Vein endothelial cell (primary cell): ENCODE data around the gene CENPB. TPM values are rescaled to one million over a fixed set of nuclear protein-coding genes. Genes with fewer than 3 reads are reported as not detected.

ENCODE experiments used
- total RNA-seq: library from RNA; depleted of rRNA; stranded (reverse); fragments of >200 nt; gene quantifications from 2 replicates; pipeline ENCODE4 v1.2.3, GENCODE V29; 2012

CENPB gene, protein sequence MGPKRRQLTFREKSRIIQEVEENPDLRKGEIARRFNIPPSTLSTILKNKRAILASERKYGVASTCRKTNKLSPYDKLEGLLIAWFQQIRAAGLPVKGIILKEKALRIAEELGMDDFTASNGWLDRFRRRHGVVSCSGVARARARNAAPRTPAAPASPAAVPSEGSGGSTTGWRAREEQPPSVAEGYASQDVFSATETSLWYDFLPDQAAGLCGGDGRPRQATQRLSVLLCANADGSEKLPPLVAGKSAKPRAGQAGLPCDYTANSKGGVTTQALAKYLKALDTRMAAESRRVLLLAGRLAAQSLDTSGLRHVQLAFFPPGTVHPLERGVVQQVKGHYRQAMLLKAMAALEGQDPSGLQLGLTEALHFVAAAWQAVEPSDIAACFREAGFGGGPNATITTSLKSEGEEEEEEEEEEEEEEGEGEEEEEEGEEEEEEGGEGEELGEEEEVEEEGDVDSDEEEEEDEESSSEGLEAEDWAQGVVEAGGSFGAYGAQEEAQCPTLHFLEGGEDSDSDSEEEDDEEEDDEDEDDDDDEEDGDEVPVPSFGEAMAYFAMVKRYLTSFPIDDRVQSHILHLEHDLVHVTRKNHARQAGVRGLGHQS
- 94.7 and 115 TPM in 2 replicates for total RNA-seq

DNA sequence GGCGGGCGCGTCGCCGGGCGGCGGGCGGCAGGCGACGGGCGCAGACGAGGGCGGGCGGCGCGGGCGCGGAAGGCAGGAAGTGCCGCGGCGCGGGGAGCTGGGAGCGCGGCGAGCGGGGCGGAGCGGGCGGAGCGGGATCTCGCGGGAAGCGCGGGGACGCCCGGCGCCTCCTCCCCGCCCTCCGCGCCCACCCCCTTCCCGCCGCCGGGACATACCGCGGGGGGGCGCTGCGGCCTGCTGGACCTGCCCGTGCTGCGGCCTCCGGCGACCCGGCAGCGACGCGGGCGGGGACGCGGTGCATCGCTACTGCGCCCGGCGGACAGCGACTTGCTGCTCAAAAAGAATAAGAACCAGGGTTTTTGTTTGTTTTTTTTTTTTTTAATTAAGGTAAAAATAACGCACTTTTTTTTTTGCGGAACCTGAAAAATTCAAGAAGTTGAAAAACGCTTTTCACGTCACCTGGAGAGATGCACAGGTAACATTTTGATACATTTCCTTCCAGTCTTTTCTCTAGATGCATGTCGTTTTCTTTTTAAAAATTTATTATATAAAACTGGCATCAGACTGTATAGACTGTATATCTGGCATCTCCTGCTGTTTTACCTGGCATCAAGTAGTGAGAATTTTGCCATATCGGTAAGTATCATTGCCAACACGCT lies at the start of gene CENPB:
Gene CENPB, minus strand, starts transcription at position 76 of the 659 bp plus-strand sequence. CDS start 257 bp downstream, outside the sequence.

DNA sequence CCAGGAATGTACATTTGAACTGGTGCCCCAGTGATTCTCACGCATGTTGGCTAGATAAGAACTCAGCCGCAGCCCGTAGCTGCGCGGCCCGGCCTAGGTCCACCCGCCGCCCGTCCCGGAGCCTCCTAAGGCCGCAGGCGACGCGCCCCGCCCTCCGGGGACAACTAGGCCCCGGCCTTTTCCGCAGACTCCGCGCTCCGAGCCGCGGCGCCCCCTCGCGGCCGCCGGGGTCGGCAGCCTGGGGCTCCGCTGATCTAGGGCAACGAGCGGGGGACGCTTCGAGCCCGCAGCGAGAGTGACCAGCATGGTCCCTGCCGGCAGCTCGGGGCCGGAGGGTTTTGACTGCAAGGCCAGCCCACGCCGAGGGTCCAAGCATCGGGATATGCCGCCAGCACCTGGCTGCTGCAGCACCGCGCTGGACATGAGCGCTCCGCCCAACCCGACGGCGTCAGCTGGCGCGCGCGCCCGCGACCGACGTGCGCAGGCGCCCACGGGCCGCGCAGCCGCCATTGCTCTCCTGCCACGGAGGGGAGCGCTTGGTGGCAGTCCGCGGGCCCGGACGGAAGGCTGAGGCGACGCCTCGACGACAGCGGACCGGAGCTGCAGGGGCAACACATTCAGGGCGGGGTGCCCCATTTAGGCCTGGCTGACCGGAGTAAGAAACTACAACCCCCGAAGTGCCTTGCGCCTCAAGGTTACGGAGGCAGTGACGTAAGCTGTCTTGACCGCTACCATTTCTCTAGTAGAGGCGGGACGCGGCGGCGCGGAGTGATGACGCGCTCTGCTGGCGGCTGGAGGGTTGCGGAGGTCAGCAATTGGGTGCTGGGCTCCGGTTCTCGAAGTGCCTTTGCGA lies 33.7 kb upstream of the CENPB start, which contains the start of gene AP5S1:
Gene AP5S1, plus strand, starts transcription at position 500 of the 853 bp plus-strand sequence. CDS start 1,571 bp downstream, outside the sequence.

DNA sequence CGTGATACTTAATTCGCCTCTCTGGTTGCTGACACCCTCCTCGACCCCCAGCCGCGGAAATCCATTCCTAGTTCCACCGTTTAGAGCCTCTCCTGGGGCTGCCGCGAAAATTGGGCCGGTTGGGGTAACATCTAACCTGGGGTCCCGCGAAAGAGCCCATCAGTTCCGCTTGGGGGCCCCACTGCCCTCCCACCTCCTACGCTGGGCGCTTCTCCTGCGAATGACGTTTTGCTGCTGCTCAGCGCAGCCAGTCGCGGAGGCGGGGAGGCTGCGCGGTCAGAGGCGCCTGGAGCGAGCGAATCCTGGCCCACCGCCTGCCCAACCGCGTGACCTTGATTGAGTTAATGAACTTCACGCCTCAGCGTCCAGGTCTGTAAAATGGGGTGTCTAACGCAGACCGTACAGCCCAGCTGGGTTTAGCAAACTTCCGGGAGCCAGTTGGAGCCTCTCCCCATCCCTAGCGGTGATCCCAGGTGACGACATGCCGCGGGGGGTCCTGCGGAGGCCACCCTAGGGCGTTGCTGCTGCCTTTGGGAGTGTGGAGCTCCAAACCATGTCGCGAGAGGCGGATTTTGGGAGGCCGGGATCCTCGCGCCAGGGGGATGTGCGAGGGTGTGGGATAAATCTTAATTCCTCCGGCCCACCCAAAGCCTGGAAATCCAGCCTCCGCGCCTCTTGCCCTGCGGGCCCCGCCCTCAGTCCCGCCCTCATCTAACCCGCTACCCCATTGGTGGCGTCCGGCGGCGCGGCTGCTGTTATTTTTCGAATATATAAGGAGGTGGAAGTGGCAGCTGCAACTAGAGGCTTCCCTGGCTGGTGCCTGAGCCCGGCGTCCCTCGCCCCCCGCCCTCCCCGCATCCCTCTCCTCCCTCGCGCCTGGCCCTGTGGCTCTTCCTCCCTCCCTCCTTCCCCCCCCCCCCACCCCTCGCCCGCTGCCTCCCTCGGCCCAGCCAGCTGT lies 9.2 kb upstream of the CENPB start, which contains the start of gene CDC25B:
Gene CDC25B, plus strand, starts transcription at position 800 of the 958 bp plus-strand sequence. CDS start 222 bp downstream, outside the sequence.

DNA sequence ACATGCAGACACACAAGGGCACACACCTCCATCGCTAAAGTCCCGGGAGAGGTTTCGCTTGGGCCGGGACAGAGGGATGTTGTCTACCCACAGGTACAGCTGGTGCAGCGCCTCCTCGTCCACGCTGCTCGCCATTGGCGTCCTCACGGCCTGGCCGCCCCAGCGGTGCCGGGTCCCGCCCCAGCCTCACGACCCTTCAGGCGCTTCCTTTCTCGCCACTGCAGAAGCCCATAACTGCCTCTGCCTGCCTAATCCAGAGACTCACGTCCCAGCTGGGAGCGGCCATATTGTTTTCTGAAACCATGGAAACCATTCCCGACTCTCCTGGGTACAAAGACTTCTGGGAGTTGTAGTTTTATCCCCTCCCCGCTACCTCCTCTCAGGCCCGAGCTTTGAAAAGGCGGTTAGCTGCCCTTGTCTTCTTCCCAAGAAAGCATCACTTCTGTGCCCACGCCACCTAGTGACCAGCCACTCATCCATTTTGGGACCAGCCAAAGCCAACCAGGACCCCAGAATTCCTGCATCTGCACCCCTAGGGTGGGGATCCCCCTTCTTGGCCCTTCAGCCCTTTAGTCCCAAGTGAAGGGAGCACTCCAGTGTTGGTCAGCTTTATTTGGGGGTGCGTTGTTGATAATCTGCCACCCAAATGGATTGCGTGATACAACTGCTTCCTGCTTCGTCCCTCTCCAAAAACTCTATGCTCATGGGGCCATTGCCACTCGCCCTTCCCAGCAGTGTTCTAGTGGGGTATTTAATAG lies 5.2 kb downstream of the CENPB start, which contains the start of gene SPEF1:
Gene SPEF1, minus strand, starts transcription at position 296 of the 758 bp plus-strand sequence. Its CDS starts 161 bp downstream, at position 135.

DNA sequence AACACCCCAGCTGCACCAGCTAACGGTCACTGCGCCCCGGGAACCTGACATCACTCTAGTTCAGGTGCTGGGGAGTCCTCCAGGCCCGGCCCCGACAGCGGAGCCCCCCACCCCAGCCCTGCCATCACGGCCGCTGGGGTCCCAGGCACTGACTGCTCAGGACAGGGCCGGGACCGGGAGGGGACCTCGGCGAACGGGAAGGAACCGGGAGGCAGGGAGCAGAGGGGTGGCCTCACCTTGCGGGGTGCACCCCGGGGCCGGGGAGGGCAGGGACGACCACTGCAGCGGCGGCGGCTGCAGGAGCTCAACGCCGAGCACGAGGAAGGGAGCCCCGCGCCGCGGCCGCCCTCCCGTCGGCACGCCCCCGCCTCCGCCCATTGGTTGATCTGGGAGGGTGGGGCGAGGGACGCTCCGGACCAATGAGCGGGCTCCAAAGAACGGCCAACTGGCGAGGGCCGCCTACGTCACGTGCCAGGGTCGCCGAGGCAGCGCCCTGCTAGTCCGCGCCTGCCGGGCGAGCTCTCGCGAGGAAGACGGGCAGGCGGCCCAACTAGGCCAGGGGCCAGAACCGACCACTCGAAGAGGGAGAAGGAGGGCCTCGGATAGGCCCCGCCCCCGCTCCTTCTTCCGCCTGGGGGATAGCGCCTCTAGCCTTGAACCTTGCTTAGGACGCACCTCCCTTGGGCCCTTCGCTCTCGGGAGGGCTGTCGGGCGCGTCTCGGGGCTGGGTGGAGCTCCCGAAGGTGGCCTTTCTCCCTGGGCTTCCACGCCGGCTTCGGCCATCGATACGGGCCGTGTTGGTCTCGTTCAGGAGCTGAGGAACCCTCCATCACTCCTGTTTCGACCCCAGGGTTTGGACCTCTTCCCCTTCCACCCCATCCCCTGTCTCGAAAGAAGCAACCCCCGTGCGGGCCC lies 18.9 kb downstream of the CENPB start, which contains the start of gene ADISSP:
Gene ADISSP, minus strand, starts transcription at position 327 of the 915 bp plus-strand sequence. CDS start 7,653 bp downstream, outside the sequence.

Other genes with a start within 250 kb of the CENPB start
- not detected in 2 replicates for gene GFRA4, start 123.3 kb downstream of the CENPB start, total RNA-seq
- gene ADAM33, start 104.7 kb downstream of the CENPB start, total RNA-seq, result under 0.01 TPM in 1 of 2 replicates, not detected in the other
- gene SIGLEC1, start 74.1 kb downstream of the CENPB start, total RNA-seq, result not detected in 2 replicates
- 3.9 and 11.1 TPM in 2 replicates for gene HSPA12B, start 54.1 kb downstream of the CENPB start, total RNA-seq
- 32.3 and 39.1 TPM in 2 replicates for gene ADISSP, start 19.0 kb downstream of the CENPB start, total RNA-seq
- gene SPEF1, start 5.3 kb downstream of the CENPB start, total RNA-seq, result 0.19 TPM in 1 of 2 replicates, not detected in the other
- 29.1 and 32.0 TPM in 2 replicates for gene CDC25B, start 9.6 kb upstream of the CENPB start, total RNA-seq
- gene AP5S1, start 33.8 kb upstream of the CENPB start, total RNA-seq, result 23.3 and 24.8 TPM in 2 replicates
- gene MAVS, start 60.1 kb upstream of the CENPB start, total RNA-seq, result 30.7 and 35.7 TPM in 2 replicates
- gene PANK2, start 102.6 kb upstream of the CENPB start, total RNA-seq, result 46.7 and 54.1 TPM in 2 replicates
- gene RNF24, start 228.8 kb upstream of the CENPB start, total RNA-seq, result 7.2 and 9.6 TPM in 2 replicates